ENCODE data around the gene KIF5A. TPM values are rescaled to one million over a fixed set of nuclear protein-coding genes. Genes with fewer than 3 reads are reported as not detected.

KIF5A gene
- total and polyA plus RNA-seq, 2 donors (not counting 3 experiments of a cell fraction or from before 2014, with no cell fraction given): 0.07 to 0.35 TPM

- Histone ChIP-seq H3K4me2 (ENCODE audit: insufficient read depth, low read length) (no peak overlapping the region), H4K20me1 (replicated peaks; ENCODE audit: control insufficient read depth, extremely low read depth, insufficient read depth, low read length) (no peaks in the 10 kb centered on the region), H3K4me3 (replicated peaks in 1 of 3; ENCODE audit: insufficient read depth in 1 of 3, low read depth in 1 of 3, low read length in 3 of 3) (no peak overlapping the region), H3K36me3 (ENCODE audit: control insufficient read depth in 2 of 2, extremely low read depth in 1 of 2, insufficient read depth in 2 of 2, low read length in 2 of 2) (peaks cover 33 to 45% of the 10 kb centered on the region in 2 experiments), H3K79me2 (ENCODE audit: control insufficient read depth, insufficient read depth, low read length) (peaks cover 23% of the 10 kb centered on the region), H3K9me3 (replicated peaks; ENCODE audit: control insufficient read depth, insufficient read depth, low read length) (no peaks in the 10 kb centered on the region), H3K9me1 (replicated peaks; ENCODE audit: control insufficient read depth, extremely low read depth, insufficient read depth, low read length) (no peaks in the 10 kb centered on the region), H3K27me3 (ENCODE audit: control insufficient read depth in 2 of 2, insufficient read depth in 2 of 2, low read length in 2 of 2) (no peaks in the 10 kb centered on the region), H3K4me1 (ENCODE audit: control insufficient read depth, extremely low read depth, insufficient read depth, low read length) (peaks cover 23% of the 10 kb centered on the region), H3K9ac (replicated peaks; ENCODE audit: extremely low read depth, insufficient read depth, low read length) (no peak overlapping the region), H3K27ac (ENCODE audit: insufficient read depth, low read depth, low read length) (no peak overlapping the region), H2AFZ (ENCODE audit: low read depth, low read length) (no peak overlapping the region)
- POLR2A ChIA-PET: interaction anchor here (1.0 kb wide), 1 partner anchor 21 kb away, joined by 10 read pairs; no protein-coding TSS in a partner anchor
- no TSS peak for BruUV-seq (replicated peaks)
- intact Hi-C loops (cut with micrococcal nuclease): no loop called here
- CTCF ChIA-PET: no interaction called here
- DNase-seq (ENCODE audit: low read depth, low spot score) (no peak), FAIRE-seq (no peak)
- no peak for TF ChIP-seq MAX (IDR thresholded peaks at IDR 0.05; ENCODE audit: insufficient read depth, insufficient read length)
- TF ChIP-seq, protein P1, sequence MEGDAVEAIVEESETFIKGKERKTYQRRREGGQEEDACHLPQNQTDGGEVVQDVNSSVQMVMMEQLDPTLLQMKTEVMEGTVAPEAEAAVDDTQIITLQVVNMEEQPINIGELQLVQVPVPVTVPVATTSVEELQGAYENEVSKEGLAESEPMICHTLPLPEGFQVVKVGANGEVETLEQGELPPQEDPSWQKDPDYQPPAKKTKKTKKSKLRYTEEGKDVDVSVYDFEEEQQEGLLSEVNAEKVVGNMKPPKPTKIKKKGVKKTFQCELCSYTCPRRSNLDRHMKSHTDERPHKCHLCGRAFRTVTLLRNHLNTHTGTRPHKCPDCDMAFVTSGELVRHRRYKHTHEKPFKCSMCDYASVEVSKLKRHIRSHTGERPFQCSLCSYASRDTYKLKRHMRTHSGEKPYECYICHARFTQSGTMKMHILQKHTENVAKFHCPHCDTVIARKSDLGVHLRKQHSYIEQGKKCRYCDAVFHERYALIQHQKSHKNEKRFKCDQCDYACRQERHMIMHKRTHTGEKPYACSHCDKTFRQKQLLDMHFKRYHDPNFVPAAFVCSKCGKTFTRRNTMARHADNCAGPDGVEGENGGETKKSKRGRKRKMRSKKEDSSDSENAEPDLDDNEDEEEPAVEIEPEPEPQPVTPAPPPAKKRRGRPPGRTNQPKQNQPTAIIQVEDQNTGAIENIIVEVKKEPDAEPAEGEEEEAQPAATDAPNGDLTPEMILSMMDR (IDR thresholded peaks at IDR 0.05; ENCODE audit: extremely low read depth in 1 of 2, insufficient read depth in 1 of 2, low read depth in 1 of 2, low read length in 2 of 2): no peak
- no peak for TF ChIP-seq MYC (IDR thresholded peaks at IDR 0.05; ENCODE audit: low read depth, low read length)
- no peak for TF ChIP-seq GATA2 (IDR thresholded peaks at IDR 0.05; ENCODE audit: insufficient read depth, insufficient read length, low read depth, low read length)
- no peak for TF ChIP-seq EZH2 (IDR thresholded peaks at IDR 0.05; ENCODE audit: borderline replicate concordance, low read depth, low read length, severe bottlenecking)
- dilution Hi-C loops (cut with MboI; ENCODE audit: extremely low pct_ligation_motif_present, low sequenced_read_pairs): no loop called here
These were observed 34.4 kb upstream of the KIF5A start for GRCh38 chr12:57515408-57515933.

Measured in endothelial cell of umbilical vein (primary cell).